OCI-LY1 (cell line): ENCODE results near the gene ASCC1.
"Not testable (repeated sequence)": the region's sequence is repeated elsewhere in the genome, so short reads cannot be mapped to it uniquely, and the experiment has no call there.

ENCODE experiments used
- H2AFZ ChIP-seq: fragments of 200-600 bp; sonication (generic), shearing (Covaris generic); 2 replicates; pipeline ENCODE4 v1.6.0; 2014; ENCODE audit warnings: antibody characterized with exemption, mild to moderate bottlenecking, low read length
- H3F3A ChIP-seq: fragments of 200-600 bp; sonication (generic), shearing (Covaris generic); 2 replicates; pipeline ENCODE4 v1.6.0; 2014; ENCODE audit warnings: mild to moderate bottlenecking, antibody characterized with exemption, low read length, moderate library complexity; ENCODE audit not compliant: insufficient read depth
- H3K27ac ChIP-seq: fragments of 200-600 bp; sonication (generic); 2 replicates; pipeline ENCODE4 v1.5.1; 2014; ENCODE audit warnings: low read length, mixed run types, mild to moderate bottlenecking, low read depth; ENCODE audit not compliant: poor library complexity, severe bottlenecking
- H3K27me3 ChIP-seq: fragments of 200-600 bp; sonication (generic); 2 replicates; pipeline ENCODE4 v1.6.0; 2014; ENCODE audit warnings: antibody characterized with exemption, mild to moderate bottlenecking, low read length, moderate library complexity; ENCODE audit not compliant: insufficient read depth
- H3K36me3 ChIP-seq: fragments of 200-600 bp; sonication (generic); 2 replicates; pipeline ENCODE4 v1.6.1; 2014; ENCODE audit warnings: mild to moderate bottlenecking, antibody characterized with exemption, low read length, moderate library complexity, mixed read lengths; ENCODE audit not compliant: insufficient read depth
- H3K4me1 ChIP-seq: fragments of 200-600 bp; sonication (generic); 2 replicates; pipeline ENCODE4 v1.5.1; 2014; ENCODE audit warnings: mild to moderate bottlenecking, low read length, moderate library complexity; ENCODE audit not compliant: insufficient read depth, severe bottlenecking
- H3K4me2 ChIP-seq: fragments of 200-600 bp; sonication (generic), shearing (Covaris generic); 2 replicates; pipeline ENCODE4 v1.6.1; 2014; ENCODE audit warnings: low read length
- H3K4me3 ChIP-seq: fragments of 200-600 bp; sonication (generic); 2 replicates; pipeline ENCODE4 v1.5.1; 2014; ENCODE audit warnings: low read length, low read depth, mild to moderate bottlenecking, mixed read lengths; ENCODE audit not compliant: poor library complexity, severe bottlenecking
- H3K79me2 ChIP-seq: fragments of 200-600 bp; shearing (Covaris generic); 2 replicates; pipeline ENCODE4 v1.6.1; 2016; ENCODE audit warnings: mixed run types, low read length, mixed read lengths; ENCODE audit not compliant: insufficient read depth
- H3K9ac ChIP-seq: fragments of 200-600 bp; sonication (generic), shearing (Covaris generic); 2 replicates; pipeline ENCODE4 v1.6.1; 2014; ENCODE audit warnings: mild to moderate bottlenecking, low read length, mixed read lengths
- H3K9me2 ChIP-seq: fragments of 200-600 bp; sonication (generic), shearing (Covaris generic); 2 replicates; pipeline ENCODE4 v1.6.1; 2014; ENCODE audit warnings: low read depth, mild to moderate bottlenecking, low read length, mixed read lengths
- H3K9me3 ChIP-seq: fragments of 200-600 bp; shearing (Covaris generic); 2 replicates; pipeline ENCODE4 v1.6.1; 2014; ENCODE audit warnings: low read length, mixed read lengths
- H4K20me1 ChIP-seq: fragments of 200-600 bp; sonication (generic), shearing (Covaris generic); 2 replicates; pipeline ENCODE4 v1.6.0; 2016; ENCODE audit warnings: mild to moderate bottlenecking, low read length; ENCODE audit not compliant: insufficient read depth
- EZH2 ChIP-seq: fragments of 200-600 bp; sonication (generic), shearing (Covaris generic); IDR thresholded peaks from 2 replicates; pipeline ENCODE4 v1.8.0; 2017; ENCODE audit warnings: borderline replicate concordance, mixed run types, mild to moderate bottlenecking, antibody characterized with exemption, low read length, moderate library complexity, mixed read lengths
- TF ChIP-seq, protein P1 (sequence below): fragments of 200-600 bp; sonication (generic), shearing (Covaris generic); IDR thresholded peaks from 2 replicates; pipeline ENCODE4 v1.5.1; 2017; ENCODE audit warnings: mild to moderate bottlenecking, antibody characterized with exemption, low read length, moderate library complexity, mixed read lengths

The ASCC1 gene

DNA sequence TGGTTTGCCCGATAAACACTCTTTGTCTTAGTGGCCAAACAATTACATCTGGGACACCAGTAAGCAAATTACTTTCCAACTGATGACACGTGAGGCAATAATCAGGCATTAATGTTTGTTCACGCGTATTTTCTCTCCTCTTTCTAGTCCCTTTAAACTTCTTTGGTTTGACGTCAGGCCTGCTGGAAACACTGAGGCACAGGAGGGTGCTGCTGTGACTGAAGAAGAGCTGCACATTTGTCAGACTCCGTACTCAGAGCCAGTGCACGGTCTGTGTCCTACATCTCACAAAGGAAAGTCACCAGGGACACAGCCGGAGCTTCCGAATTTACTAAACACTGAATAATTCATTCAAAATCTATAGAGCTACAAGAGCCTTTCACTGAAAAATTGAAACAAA is 57.9 kb downstream of the ASCC1 start:
- H3F3A ChIP-seq = peaks cover 3% of the 10 kb centered on the region; the same call in 1 of the 2 replicates
- H3K9me2 ChIP-seq = no peaks in the 10 kb centered on the region
- H3K27me3 ChIP-seq = no peaks in the 10 kb centered on the region
- H3K9me3 ChIP-seq = no peaks in the 10 kb centered on the region
- no peak overlapping the region for H3K9ac ChIP-seq
- peaks cover 24% of the 10 kb centered on the region; the same call in 1 of the 2 replicates for H3K36me3 ChIP-seq
- no peaks in the 10 kb centered on the region for H3K79me2 ChIP-seq
- no peak overlapping the region for H3K4me2 ChIP-seq
- H2AFZ ChIP-seq = no peak overlapping the region
- no peak for TF ChIP-seq EZH2
- TF ChIP-seq, protein P1, sequence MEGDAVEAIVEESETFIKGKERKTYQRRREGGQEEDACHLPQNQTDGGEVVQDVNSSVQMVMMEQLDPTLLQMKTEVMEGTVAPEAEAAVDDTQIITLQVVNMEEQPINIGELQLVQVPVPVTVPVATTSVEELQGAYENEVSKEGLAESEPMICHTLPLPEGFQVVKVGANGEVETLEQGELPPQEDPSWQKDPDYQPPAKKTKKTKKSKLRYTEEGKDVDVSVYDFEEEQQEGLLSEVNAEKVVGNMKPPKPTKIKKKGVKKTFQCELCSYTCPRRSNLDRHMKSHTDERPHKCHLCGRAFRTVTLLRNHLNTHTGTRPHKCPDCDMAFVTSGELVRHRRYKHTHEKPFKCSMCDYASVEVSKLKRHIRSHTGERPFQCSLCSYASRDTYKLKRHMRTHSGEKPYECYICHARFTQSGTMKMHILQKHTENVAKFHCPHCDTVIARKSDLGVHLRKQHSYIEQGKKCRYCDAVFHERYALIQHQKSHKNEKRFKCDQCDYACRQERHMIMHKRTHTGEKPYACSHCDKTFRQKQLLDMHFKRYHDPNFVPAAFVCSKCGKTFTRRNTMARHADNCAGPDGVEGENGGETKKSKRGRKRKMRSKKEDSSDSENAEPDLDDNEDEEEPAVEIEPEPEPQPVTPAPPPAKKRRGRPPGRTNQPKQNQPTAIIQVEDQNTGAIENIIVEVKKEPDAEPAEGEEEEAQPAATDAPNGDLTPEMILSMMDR = no peak
- no peak overlapping the region for H3K4me3 ChIP-seq
- no peaks in the 10 kb centered on the region for H3K4me1 ChIP-seq
- H4K20me1 ChIP-seq = no peaks in the 10 kb centered on the region
- H3K27ac ChIP-seq = no peak overlapping the region

DNA sequence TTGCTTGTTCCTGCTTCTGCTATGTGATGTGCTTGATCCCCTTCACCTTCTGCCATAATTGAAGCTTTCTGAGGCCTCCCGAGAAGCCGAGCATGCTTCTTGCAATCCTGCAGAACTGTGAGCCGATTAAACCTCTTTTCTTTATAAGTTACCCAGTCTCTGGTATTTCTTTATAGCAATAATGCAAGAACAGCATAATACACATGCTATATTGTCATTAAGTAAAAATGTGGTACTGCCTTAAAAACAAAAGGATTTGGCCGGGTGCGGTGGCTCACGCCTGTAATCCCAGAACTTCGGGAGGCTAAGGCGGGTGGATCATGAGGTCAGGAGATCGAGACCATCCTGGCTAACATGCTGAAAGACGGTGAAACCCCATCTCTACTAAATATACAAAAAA is 59.9 kb downstream of the ASCC1 start:
- Histone ChIP-seq H4K20me1 (no peaks in the 10 kb centered on the region), H3K9me3 (no peaks in the 10 kb centered on the region), H3K9ac (no peak overlapping the region), H3K27ac (no peak overlapping the region), H2AFZ (no peak overlapping the region), H3K9me2 (no peaks in the 10 kb centered on the region), H3K36me3 (peaks cover 19% of the 10 kb centered on the region; the same call in 1 of the 2 replicates), H3K27me3 (no peaks in the 10 kb centered on the region), H3K4me3 (no peak overlapping the region), H3F3A (peaks cover 3% of the 10 kb centered on the region; the same call in 1 of the 2 replicates), H3K4me1 (no peaks in the 10 kb centered on the region), H3K79me2 (no peaks in the 10 kb centered on the region), H3K4me2 (no peak overlapping the region)
- TF ChIP-seq, protein P1 = no peak
- TF ChIP-seq EZH2 = no peak

DNA sequence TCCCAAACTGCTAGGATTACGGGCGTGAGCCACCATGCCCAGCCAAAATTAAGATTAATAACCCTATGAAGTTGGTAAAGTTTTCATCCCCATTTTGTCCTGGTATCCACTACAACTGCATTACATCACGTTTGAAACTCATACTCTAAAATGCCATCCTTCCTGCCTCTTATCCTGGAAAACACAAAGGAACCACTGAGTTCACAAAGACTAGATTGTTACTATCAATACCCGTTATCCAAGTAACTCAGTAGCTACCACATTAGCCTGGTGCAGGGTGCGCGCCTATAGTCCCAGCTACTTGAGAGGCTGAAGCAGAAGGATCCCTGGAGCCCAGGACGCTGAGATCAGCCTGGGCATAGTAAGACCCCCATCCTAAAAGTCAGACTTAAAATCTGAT is 63.8 kb downstream of the ASCC1 start:
- Histone ChIP-seq H3K4me3 (no peak overlapping the region), H3K79me2 (no peaks in the 10 kb centered on the region), H3K36me3 (no peaks in the 10 kb centered on the region), H4K20me1 (no peaks in the 10 kb centered on the region), H3K9me3 (no peaks in the 10 kb centered on the region), H2AFZ (no peak overlapping the region), H3K27me3 (no peaks in the 10 kb centered on the region), H3K27ac (no peak overlapping the region), H3F3A (peaks cover 3% of the 10 kb centered on the region; the same call in 1 of the 2 replicates), H3K4me1 (no peaks in the 10 kb centered on the region), H3K9me2 (no peaks in the 10 kb centered on the region), H3K9ac (no peak overlapping the region), H3K4me2 (no peak overlapping the region)
- TF ChIP-seq, protein P1 = no peak
- TF ChIP-seq EZH2 = no peak

DNA sequence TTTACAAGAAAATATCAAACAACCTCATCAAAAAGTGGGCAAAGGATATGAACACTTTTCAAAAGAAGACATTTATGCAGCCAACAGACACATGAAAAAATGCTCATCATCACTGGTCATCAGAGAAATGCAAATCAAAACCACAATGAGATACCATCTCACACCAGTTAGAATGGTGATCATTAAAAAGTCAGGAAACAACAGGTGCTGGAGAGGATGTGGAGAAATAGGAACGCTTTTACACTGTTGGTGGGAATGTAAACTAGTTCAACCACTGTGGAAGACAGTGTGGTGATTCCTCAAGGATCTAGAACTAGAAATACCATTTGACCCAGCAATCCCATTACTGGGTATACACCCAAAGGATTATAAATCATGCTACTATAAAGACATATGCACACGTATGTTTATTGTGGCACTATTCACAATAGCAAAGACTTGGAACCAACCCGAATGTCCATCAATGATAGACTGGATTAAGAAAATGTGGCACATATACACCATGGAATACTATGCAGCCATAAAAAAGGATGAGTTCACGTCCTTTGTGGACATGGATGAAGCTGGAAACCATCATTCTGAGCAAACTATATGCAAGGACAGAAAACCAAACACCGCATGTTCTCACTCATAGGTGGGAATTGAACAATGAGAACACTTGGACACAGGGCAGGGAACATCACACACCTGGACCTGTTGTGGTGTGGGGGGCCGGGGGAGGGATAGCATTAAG is 65.2 kb downstream of the ASCC1 start:
- not testable (repeated sequence) for H3K27me3 ChIP-seq, H3K9ac ChIP-seq, H3K9me2 ChIP-seq

DNA sequence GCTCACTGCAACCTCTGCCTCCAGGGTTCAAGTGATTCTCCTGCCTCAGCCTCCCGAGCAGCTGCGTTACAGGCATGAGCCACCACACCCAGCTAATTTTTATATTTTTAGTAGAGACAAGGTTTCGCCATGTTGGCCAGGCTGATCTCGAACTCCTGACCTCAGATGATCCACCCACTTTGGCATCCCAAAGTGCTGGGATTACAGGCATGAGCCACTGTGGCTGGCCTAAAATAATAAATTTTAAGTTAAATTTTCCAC is 68.8 kb downstream of the ASCC1 start:
- not testable (repeated sequence) for H3K9ac ChIP-seq, H3K36me3 ChIP-seq, H3K4me3 ChIP-seq, H3K9me2 ChIP-seq, H3K4me1 ChIP-seq, H3K27ac ChIP-seq, H3K9me3 ChIP-seq, H3K4me2 ChIP-seq, H3K27me3 ChIP-seq, H3K79me2 ChIP-seq, H3F3A ChIP-seq, H4K20me1 ChIP-seq, H2AFZ ChIP-seq

More for the DNA sequence above, 65.2 kb downstream of the ASCC1 start:
- H3K4me1 ChIP-seq, H3K9me3 ChIP-seq, H4K20me1 ChIP-seq, H3F3A ChIP-seq, H3K4me3 ChIP-seq, H3K4me2 ChIP-seq, H3K79me2 ChIP-seq, H3K27ac ChIP-seq, H3K36me3 ChIP-seq, H2AFZ ChIP-seq: not testable (repeated sequence)
